Bronchial epithelial cell (primary cell): ENCODE data around the gene NR1I3. TPM values are rescaled to one million over a fixed set of nuclear protein-coding genes. Genes with fewer than 3 reads are reported as not detected.

Experiments used
- DNase-seq: peaks from one replicate; pipeline ENCODE4 v3.0.0-alpha.2; 2010; ENCODE audit warnings: low read depth
- FAIRE-seq: peaks from 2 replicates; lab custom pipeline; 2011; peaks lifted over from hg19 to GRCh38; lab: Jason Lieb, UNC
- H3K27me3 ChIP-seq: 2 replicates; pipeline ENCODE4 v1.5.1; 2011; ENCODE audit warnings: low read length; ENCODE audit not compliant: control insufficient read depth, insufficient read depth
- H3K36me3 ChIP-seq: 2 replicates; pipeline ENCODE4 v1.5.1; 2011; ENCODE audit warnings: low read length; ENCODE audit not compliant: control insufficient read depth, insufficient read depth
- H3K4me3 ChIP-seq: 2 replicates; pipeline ENCODE4 v1.5.1; 2011; ENCODE audit warnings: mild to moderate bottlenecking, low read depth, low read length, control low read depth
- total RNA-seq: library from RNA; depleted of rRNA; stranded (reverse); fragments of >200 nt; gene quantifications from 2 replicates; pipeline ENCODE4 v1.2.1, GENCODE V29; 2014
- TF ChIP-seq, protein P1 (sequence below): IDR thresholded peaks from 2 replicates; pipeline ENCODE4 v1.5.1; 2011; ENCODE audit warnings: mild to moderate bottlenecking, moderate library complexity, low read length, control low read depth, inconsistent platforms; ENCODE audit not compliant: insufficient read depth, severe bottlenecking

NR1I3 gene
- total RNA-seq, 1 donor from 2014 or later: not detected

DNA sequence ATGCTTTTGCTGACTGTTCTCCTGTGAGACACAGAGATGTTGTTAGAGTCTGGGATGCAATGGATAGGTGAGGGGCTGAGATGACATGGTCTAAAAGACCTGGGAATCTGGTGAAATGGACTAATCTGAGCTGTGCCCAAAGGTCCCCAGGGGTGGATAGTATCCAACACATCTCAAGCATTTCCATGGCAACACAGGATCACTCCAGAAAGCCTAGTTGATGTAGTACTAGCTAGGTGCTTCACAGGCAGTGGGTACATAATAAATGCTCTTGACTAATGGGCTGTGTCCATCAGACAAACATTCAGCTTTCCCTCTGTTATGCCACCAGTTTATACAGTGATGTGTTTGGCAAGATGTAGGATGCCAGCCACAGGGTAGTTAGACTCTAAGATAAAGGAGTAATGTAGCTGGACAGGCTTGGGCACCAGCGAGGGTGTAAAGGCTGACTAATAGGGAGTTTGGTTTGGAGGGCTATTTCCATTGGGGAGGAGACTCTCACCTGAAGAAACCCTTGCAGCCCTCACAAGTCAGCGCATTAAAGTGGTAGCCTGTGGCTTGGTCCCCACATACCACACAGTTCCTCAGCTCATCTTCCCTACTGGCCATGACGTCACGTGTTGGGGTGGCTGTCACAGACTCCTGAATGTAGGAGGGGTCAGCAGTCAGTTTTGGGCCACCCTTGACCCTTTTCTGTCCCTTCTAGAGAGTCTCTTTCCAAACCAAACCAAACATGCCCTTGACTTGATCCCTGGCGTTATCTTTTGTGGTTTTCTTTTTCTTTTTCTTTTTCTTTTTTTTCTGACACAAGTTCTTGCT, 1.8 kb downstream of the NR1I3 start:
- no peak for FAIRE-seq
- no peak for DNase-seq
- H3K4me3 ChIP-seq: no peak overlapping the region
- no peaks in the 10 kb centered on the region for H3K27me3 ChIP-seq
- TF ChIP-seq, protein P1, sequence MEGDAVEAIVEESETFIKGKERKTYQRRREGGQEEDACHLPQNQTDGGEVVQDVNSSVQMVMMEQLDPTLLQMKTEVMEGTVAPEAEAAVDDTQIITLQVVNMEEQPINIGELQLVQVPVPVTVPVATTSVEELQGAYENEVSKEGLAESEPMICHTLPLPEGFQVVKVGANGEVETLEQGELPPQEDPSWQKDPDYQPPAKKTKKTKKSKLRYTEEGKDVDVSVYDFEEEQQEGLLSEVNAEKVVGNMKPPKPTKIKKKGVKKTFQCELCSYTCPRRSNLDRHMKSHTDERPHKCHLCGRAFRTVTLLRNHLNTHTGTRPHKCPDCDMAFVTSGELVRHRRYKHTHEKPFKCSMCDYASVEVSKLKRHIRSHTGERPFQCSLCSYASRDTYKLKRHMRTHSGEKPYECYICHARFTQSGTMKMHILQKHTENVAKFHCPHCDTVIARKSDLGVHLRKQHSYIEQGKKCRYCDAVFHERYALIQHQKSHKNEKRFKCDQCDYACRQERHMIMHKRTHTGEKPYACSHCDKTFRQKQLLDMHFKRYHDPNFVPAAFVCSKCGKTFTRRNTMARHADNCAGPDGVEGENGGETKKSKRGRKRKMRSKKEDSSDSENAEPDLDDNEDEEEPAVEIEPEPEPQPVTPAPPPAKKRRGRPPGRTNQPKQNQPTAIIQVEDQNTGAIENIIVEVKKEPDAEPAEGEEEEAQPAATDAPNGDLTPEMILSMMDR: no peak
- no peaks in the 10 kb centered on the region for H3K36me3 ChIP-seq

DNA sequence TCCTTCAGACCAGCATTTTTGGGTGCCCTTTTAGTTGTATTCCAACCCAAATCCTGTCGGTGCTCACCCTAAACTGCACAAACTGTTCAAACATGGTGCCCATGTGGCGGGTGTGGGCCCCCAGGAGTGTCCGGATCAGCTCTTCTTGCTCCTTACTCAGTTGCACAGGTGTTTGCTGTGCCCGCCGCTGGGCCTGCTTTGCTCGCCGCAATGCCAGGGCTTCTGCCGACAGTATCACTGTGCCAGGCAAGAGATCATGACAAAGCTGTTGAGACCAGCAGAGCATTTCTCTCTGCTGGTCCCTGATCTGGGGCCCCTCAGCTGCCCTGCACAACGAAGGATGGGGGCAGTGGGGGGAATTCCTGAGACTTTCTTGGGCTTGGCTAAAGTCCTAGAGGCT, 4.9 kb downstream of the NR1I3 start:
- Histone ChIP-seq H3K27me3 (no peaks in the 10 kb centered on the region), H3K36me3 (peaks cover 11% of the 10 kb centered on the region), H3K4me3 (no peak overlapping the region)
- DNase-seq (no peak), FAIRE-seq (no peak)
- TF ChIP-seq, protein P1: no peak

DNA sequence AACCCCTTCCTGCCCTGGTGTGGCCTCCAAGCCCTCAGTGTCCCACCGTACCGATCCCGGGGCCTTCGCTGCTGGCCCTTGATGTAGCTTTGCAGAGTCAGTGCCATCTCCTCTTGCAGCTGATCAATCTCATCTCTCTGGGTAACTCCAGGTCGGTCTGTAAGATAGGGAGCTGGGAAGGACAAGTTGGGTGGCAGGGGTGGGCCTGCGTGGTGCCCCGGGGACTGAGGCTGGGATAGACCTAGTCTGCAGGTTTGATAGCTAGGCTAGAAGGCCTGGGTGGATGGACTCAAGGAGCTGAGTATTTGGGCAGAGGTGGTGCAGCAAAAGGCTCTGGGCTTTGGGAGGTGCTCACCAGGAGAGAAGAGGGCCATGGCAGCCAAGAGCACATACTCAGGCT, 7.2 kb downstream of the NR1I3 start:
- TF ChIP-seq, protein P1: no peak
- H3K36me3 ChIP-seq: peaks cover 11% of the 10 kb centered on the region
- FAIRE-seq: no peak

DNA sequence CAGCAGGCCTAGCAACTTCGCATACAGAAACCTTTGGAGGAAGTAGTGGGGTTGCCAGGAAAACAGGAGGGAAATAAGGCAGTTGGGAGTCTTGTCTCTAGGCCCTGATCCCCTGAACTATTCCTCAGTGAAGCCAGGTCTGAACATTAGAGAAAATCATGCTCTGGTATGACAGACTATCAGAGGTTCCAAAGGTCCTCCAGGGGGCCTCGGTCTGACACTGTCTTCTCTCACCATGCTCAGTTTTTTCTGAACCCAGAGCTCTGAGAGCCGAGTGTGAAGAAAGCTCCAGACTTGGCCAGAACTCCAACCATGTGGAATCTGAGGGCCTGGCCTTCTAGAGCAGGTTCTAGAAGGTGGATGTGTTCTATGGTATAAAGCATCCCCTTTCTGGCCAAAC, 8.1 kb downstream of the NR1I3 start:
- TF ChIP-seq, protein P1: no peak
- Histone ChIP-seq H3K27me3 (no peaks in the 10 kb centered on the region), H3K36me3 (peaks cover 11% of the 10 kb centered on the region), H3K4me3 (no peak overlapping the region)
- no peak for FAIRE-seq
- DNase-seq: no peak

More for the DNA sequence above, 7.2 kb downstream of the NR1I3 start:
- Histone ChIP-seq H3K27me3 (no peaks in the 10 kb centered on the region), H3K4me3 (no peak overlapping the region)
- DNase-seq: no peak

DNA sequence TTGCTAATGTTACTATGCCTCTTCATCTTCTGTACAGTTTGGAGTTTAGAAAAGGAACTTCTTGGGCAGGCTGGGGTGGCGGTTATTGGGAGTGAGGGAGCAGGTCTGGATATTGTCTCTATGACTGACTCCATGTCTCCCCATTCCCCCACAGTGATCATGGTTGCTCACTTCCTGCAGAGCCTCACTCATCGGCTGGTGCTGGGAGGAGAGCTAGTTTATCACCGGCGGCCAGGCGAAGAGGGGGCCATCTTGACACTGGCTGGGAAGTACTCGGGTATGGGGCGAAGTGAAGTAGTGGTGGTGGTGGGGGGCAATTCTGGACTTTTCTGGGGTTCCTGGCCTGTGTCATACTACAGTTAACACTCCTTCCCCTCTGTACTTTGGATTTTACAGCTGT, 10.0 kb downstream of the NR1I3 start:
- TF ChIP-seq, protein P1: no peak
- FAIRE-seq (no peak), DNase-seq (no peak)
- Histone ChIP-seq H3K36me3 (peaks cover 11% of the 10 kb centered on the region), H3K4me3 (no peak overlapping the region), H3K27me3 (no peaks in the 10 kb centered on the region)
